ENCODE results near the gene GRHL3.

The GRHL3 gene

GRCh38 chr1:24373044-24373443 lies 53.9 kb downstream of the GRHL3 start:
- no peak for DNase-seq (ENCODE audit: low spot score)

- no peak for DNase-seq (ENCODE audit: low spot score)
Measured at GRCh38 chr1:24373710-24374109, 54.6 kb downstream of the GRHL3 start.

- DNase-seq (ENCODE audit: low spot score), result no peak
Measured at GRCh38 chr1:24374891-24375786, 56.0 kb downstream of the GRHL3 start.

- DNase-seq (ENCODE audit: low spot score), result no peak
Measured at GRCh38 chr1:24379733-24380315, 60.7 kb downstream of the GRHL3 start.

GRCh38 chr1:24380508-24380907 lies 61.4 kb downstream of the GRHL3 start:
- DNase-seq (ENCODE audit: low spot score), result no peak

GRCh38 chr1:24381256-24381655 lies 62.1 kb downstream of the GRHL3 start:
- DNase-seq (ENCODE audit: low spot score), result no peak

GRCh38 chr1:24382165-24382577 lies 63.0 kb downstream of the GRHL3 start:
- no peak for DNase-seq (ENCODE audit: low spot score)

- DNase-seq (ENCODE audit: low spot score), result no peak
Measured at GRCh38 chr1:24383381-24383940, 64.3 kb downstream of the GRHL3 start.

- DNase-seq (ENCODE audit: low spot score), result no peak
Measured at GRCh38 chr1:24384251-24385090, 65.3 kb downstream of the GRHL3 start.

GRCh38 chr1:24385160-24385940 lies 66.2 kb downstream of the GRHL3 start:
- no peak for DNase-seq (ENCODE audit: low spot score)

GRCh38 chr1:24386241-24386640 lies 67.1 kb downstream of the GRHL3 start:
- DNase-seq (ENCODE audit: low spot score), result no peak

GRCh38 chr1:24386931-24387330 lies 67.8 kb downstream of the GRHL3 start:
- no peak for DNase-seq (ENCODE audit: low spot score)

GRCh38 chr1:24387636-24388175 lies 68.5 kb downstream of the GRHL3 start:
- no peak for DNase-seq (ENCODE audit: low spot score)

GRCh38 chr1:24388331-24388885 lies 69.3 kb downstream of the GRHL3 start:
- no peak for DNase-seq (ENCODE audit: low spot score)

- no peak for DNase-seq (ENCODE audit: low spot score)
Measured at GRCh38 chr1:24389231-24389678, 70.1 kb downstream of the GRHL3 start.

- peak; percentile 69 for DNase-seq (ENCODE audit: low spot score)
Measured at GRCh38 chr1:24390924-24391782, 72.0 kb downstream of the GRHL3 start.

- DNase-seq (ENCODE audit: low spot score), result peak; percentile 67
Measured at GRCh38 chr1:24391882-24392603, 72.9 kb downstream of the GRHL3 start.

GRCh38 chr1:24392604-24392946 lies 73.4 kb downstream of the GRHL3 start:
- DNase-seq (ENCODE audit: low spot score), result no peak

GRCh38 chr1:24392982-24393650 lies 74.0 kb downstream of the GRHL3 start:
- DNase-seq (ENCODE audit: low spot score), result peak; percentile 17

Measured in COLO829 (cell line).